IMR-90 (cell line): Measurements from ENCODE around the gene NLGN1. TPM values are rescaled to one million over a fixed set of nuclear protein-coding genes. Genes with fewer than 3 reads are reported as not detected.

Experiments used
- ATAC-seq: fragments of 200-7000 bp; cut with Tn5 transposase; 2 replicates; pipeline ENCODE4 v1.9.1; 2020; ENCODE audit warnings: low read depth, mild to moderate bottlenecking, moderate library complexity
- BruUV-seq: library from RNA; stranded (reverse); fragments of 400-500 nt; replicated peaks from 2 replicates; lab custom pipeline; 2021; lab: Mats Ljungman, UMichigan
- CTCF ChIA-PET: fragments of 300-600 bp; formaldehyde crosslinking; extraction: SDS; loops from one replicate; lab custom pipeline; 2021; ENCODE audit warnings: antibody characterized with exemption; lab: Yijun Ruan, JAX
- POLR2A ChIA-PET: fragments of 300-600 bp; sonication (Branson Sonifier 250); formaldehyde crosslinking; loops from one replicate; lab custom pipeline; 2022; ENCODE audit warnings: antibody characterized with exemption; ENCODE audit not compliant: unreplicated experiment; lab: Charles Lee
- DNase-seq: peaks from one replicate; pipeline ENCODE4 v3.0.0; 2013
- H2AFZ ChIP-seq: replicated peaks from 2 replicates; pipeline ENCODE3; 2013; ENCODE audit warnings: low read length, mild to moderate bottlenecking; ENCODE audit not compliant: poor library complexity
- H2AK5ac ChIP-seq: 2 replicates; pipeline ENCODE4 v1.6.1; 2013; ENCODE audit warnings: low read depth, low read length, inconsistent platforms
- H2AK9ac ChIP-seq: replicated peaks from 2 replicates; pipeline ENCODE3; 2013; ENCODE audit warnings: mild to moderate bottlenecking, low read depth, low read length, moderate library complexity; ENCODE audit not compliant: poor library complexity
- H2BK120ac ChIP-seq: 2 replicates; pipeline ENCODE4 v1.6.1; 2013; ENCODE audit warnings: low read depth, low read length, inconsistent platforms
- H2BK15ac ChIP-seq: 3 replicates; pipeline ENCODE4 v1.6.1; 2013; ENCODE audit warnings: low read depth, low read length, inconsistent platforms
- H2BK20ac ChIP-seq: 2 replicates; pipeline ENCODE4 v1.6.1; 2013; ENCODE audit warnings: low read depth, mild to moderate bottlenecking, inconsistent platforms, low read length, moderate library complexity
- H2BK5ac ChIP-seq: 2 replicates; pipeline ENCODE4 v1.6.1; 2013; ENCODE audit warnings: mild to moderate bottlenecking, low read depth, low read length, inconsistent platforms; ENCODE audit not compliant: poor library complexity, severe bottlenecking
- H3K14ac ChIP-seq: replicated peaks from 2 replicates; pipeline ENCODE4 v1.6.1; 2013; ENCODE audit warnings: low read depth, low read length, inconsistent platforms
- H3K18ac ChIP-seq: 2 replicates; pipeline ENCODE4 v1.6.1; 2013; ENCODE audit warnings: low read depth, low read length, control low read depth
- H3K23ac ChIP-seq: 2 replicates; pipeline ENCODE4 v1.6.1; 2013; ENCODE audit warnings: low read depth, low read length, inconsistent platforms
- H3K27ac ChIP-seq: 2 replicates; pipeline ENCODE4 v1.5.1; 2013; ENCODE audit warnings: mild to moderate bottlenecking, control low read depth, low read length; ENCODE audit not compliant: insufficient read depth
- H3K27me3 ChIP-seq: 2 replicates; pipeline ENCODE4 v1.6.1; 2013; ENCODE audit warnings: low read length; ENCODE audit not compliant: control insufficient read depth, insufficient read depth
- H3K36me3 ChIP-seq: 2 replicates; pipeline ENCODE4 v1.6.1; 2013; ENCODE audit warnings: low read length, mixed read lengths; ENCODE audit not compliant: control insufficient read depth, insufficient read depth
- H3K4ac ChIP-seq: 2 replicates; pipeline ENCODE4 v1.6.1; 2013; ENCODE audit warnings: low read depth, low read length, inconsistent platforms
- H3K4me1 ChIP-seq: 2 replicates; pipeline ENCODE4 v1.6.1; 2013; ENCODE audit warnings: low read length, mixed read lengths; ENCODE audit not compliant: control insufficient read depth, insufficient read depth
- H3K4me2 ChIP-seq: 2 replicates; pipeline ENCODE4 v1.6.1; 2013; ENCODE audit warnings: low read depth, mild to moderate bottlenecking, control low read depth, low read length, moderate library complexity
- H3K4me3 ChIP-seq: 2 replicates; pipeline ENCODE4 v1.5.1; 2013; ENCODE audit warnings: low read depth, mild to moderate bottlenecking, control low read depth, low read length, moderate library complexity; ENCODE audit not compliant: insufficient read depth
- H3K56ac ChIP-seq: 2 replicates; pipeline ENCODE4 v1.6.1; 2013; ENCODE audit warnings: low read length, inconsistent platforms; ENCODE audit not compliant: insufficient read depth; ENCODE audit errors: extremely low read depth
- H3K79me1 ChIP-seq, 2 experiments: 2 replicates each; pipeline ENCODE4 v1.6.1; 2013; ENCODE audit warnings: low read length in 2 of 2, inconsistent platforms in 1 of 2, low read depth in 1 of 2
- H3K9ac ChIP-seq: 2 replicates; pipeline ENCODE4 v1.6.1; 2013; ENCODE audit warnings: low read depth, low read length, control low read depth
- H3K9me1 ChIP-seq: 2 replicates; pipeline ENCODE4 v1.6.1; 2013; ENCODE audit warnings: low read length, inconsistent platforms; ENCODE audit not compliant: insufficient read depth
- H3K9me3 ChIP-seq: 2 replicates; pipeline ENCODE4 v1.6.1; 2013; ENCODE audit warnings: low read length; ENCODE audit not compliant: control insufficient read depth, insufficient read depth
- H4K20me1 ChIP-seq: 2 replicates; pipeline ENCODE4 v1.6.1; 2013; ENCODE audit warnings: low read length, inconsistent platforms; ENCODE audit not compliant: insufficient read depth
- H4K5ac ChIP-seq: 2 replicates; pipeline ENCODE4 v1.6.1; 2013; ENCODE audit warnings: mild to moderate bottlenecking, low read depth, low read length, control low read depth
- H4K8ac ChIP-seq, 2 experiments: 2 replicates each; pipeline ENCODE4 v1.6.1; 2013; ENCODE audit warnings: low read depth in 2 of 2, low read length in 2 of 2, control low read depth in 1 of 2, inconsistent platforms in 1 of 2
- H4K91ac ChIP-seq: 2 replicates; pipeline ENCODE4 v1.6.1; 2013; ENCODE audit warnings: low read depth, low read length, inconsistent platforms; ENCODE audit not compliant: insufficient read depth
- FOS ChIP-seq: fragments of 150-350 bp; IDR thresholded peaks from 2 replicates; pipeline ENCODE4 v1.6.1; 2016; ENCODE audit warnings: low read depth, low read length
- USF2 ChIP-seq: fragments of 150-350 bp; IDR thresholded peaks from 2 replicates; pipeline ENCODE4 v1.6.1; 2017; ENCODE audit warnings: mild to moderate bottlenecking, antibody characterized with exemption, low read length, low read depth
- WGBS, 2 experiments: methylation state at CpG; one replicate each; pipeline versions ENCODE4 v1.1.5 to v1.1.7; 2013; ENCODE audit warnings: missing lambda C conversion rate in 2 of 2; ENCODE audit not compliant: insufficient read length in 1 of 2; ENCODE audit errors: extremely low coverage in 2 of 2; 5-methylcytosine and 5-hydroxymethylcytosine counted together
- dilution Hi-C: fragments of 300-500 bp; cut with HindIII; formaldehyde crosslinking; loops from one replicate; pipeline ENCODE4 v1.14.3; 2018; ENCODE audit warnings: low sequenced_read_pairs; ENCODE audit not compliant: unreplicated experiment
- in situ Hi-C: fragments of 300-500 bp; cut with MboI; formaldehyde crosslinking; loops from 3 replicates; pipeline ENCODE4 v1.14.3; 2019; ENCODE audit warnings: low sequenced_read_pairs, inconsistent platforms, mixed read lengths
- intact Hi-C: fragments of 100-400 bp; cut with micrococcal nuclease; formaldehyde crosslinking; loops from 2 replicates; pipeline ENCODE4 v1.10.0; 2022
- polyA plus RNA-seq, 3 experiments: library from polyadenylated mRNA; depleted of rRNA; stranded (reverse); fragments of >200 nt; gene quantifications; 2 replicates each; pipeline ENCODE4 v1.2.3, GENCODE V29; 2012; ENCODE audit warnings: low replicate concordance in 1 of 3
- total RNA-seq: library from RNA; depleted of rRNA; stranded (reverse); fragments of >200 nt; gene quantifications from 2 replicates; pipeline ENCODE4 v1.2.3, GENCODE V29; 2012

The NLGN1 gene
- total and polyA plus RNA-seq, 2 of the 4 experiments (the other 2 are of a cell fraction): 1.8 to 12.5 TPM

- H3K18ac ChIP-seq: no peak overlapping the region
- no peaks in the 10 kb centered on the region for H4K20me1 ChIP-seq
- H2AK9ac ChIP-seq: no peak overlapping the region
- ChIA-PET POLR2A (interaction anchor here (0.6 kb wide), 1 partner anchor 18 kb away, joined by 3 read pairs; no protein-coding TSS in a partner anchor), CTCF (interaction anchor here (0.5 to 0.7 kb wide), 3 partner anchors 9 to 38 kb away, joined by 3 read pairs; no protein-coding TSS in a partner anchor)
- no peak overlapping the region for H3K4me2 ChIP-seq
- no peak overlapping the region for H4K5ac ChIP-seq
- H3K9me3 ChIP-seq: no peaks in the 10 kb centered on the region
- H2BK15ac ChIP-seq: no peak overlapping the region
- no peak overlapping the region; a peak in 1 of 4 replicates for H4K8ac ChIP-seq
- H2BK5ac ChIP-seq: no peak overlapping the region
- peaks cover 2% of the 10 kb centered on the region; the same call in 1 of the 2 replicates for H3K4me1 ChIP-seq
- H4K91ac ChIP-seq: no peak overlapping the region
- no peaks in the 10 kb centered on the region for H3K27me3 ChIP-seq
- H3K4ac ChIP-seq: no peak overlapping the region
- intact Hi-C loops (no loop called here), in situ Hi-C loops (no loop called here), dilution Hi-C loops (no loop called here)
- no peak overlapping the region for H3K27ac ChIP-seq
- TF ChIP-seq USF2 (no peak), FOS (0 out of 2 replicates have a peak, but pooled peaks have one; percentile 8)
- H3K4me3 ChIP-seq: no peak overlapping the region
- ATAC-seq (no peak), DNase-seq (peak; percentile 30)
- H3K23ac ChIP-seq: no peak overlapping the region
- no peak overlapping the region for H2AFZ ChIP-seq
- H3K9ac ChIP-seq: no peak overlapping the region
- H3K36me3 ChIP-seq: no peaks in the 10 kb centered on the region
- no peaks in the 10 kb centered on the region for H3K79me1 ChIP-seq
- BruUV-seq: no TSS peak
- H2BK20ac ChIP-seq: no peak overlapping the region
- no peak overlapping the region for H3K14ac ChIP-seq
- H2BK120ac ChIP-seq: no peak overlapping the region
- no CpG with 5 or more reads among the region's 2 CpGs for WGBS, 2 experiments
- H3K9me1 ChIP-seq: no peaks in the 10 kb centered on the region; the same call in 1 of the 2 replicates
- no peak overlapping the region for H3K56ac ChIP-seq
- no peak overlapping the region for H2AK5ac ChIP-seq
These were observed 703.2 kb downstream of the NLGN1 start for GRCh38 chr3:174100744-174101143.
